ENCODE measurements around the gene COX18. TPM values are rescaled to one million over a fixed set of nuclear protein-coding genes. Genes with fewer than 3 reads are reported as not detected.

COX18 gene
- 26.1 TPM for total RNA-seq

DNA sequence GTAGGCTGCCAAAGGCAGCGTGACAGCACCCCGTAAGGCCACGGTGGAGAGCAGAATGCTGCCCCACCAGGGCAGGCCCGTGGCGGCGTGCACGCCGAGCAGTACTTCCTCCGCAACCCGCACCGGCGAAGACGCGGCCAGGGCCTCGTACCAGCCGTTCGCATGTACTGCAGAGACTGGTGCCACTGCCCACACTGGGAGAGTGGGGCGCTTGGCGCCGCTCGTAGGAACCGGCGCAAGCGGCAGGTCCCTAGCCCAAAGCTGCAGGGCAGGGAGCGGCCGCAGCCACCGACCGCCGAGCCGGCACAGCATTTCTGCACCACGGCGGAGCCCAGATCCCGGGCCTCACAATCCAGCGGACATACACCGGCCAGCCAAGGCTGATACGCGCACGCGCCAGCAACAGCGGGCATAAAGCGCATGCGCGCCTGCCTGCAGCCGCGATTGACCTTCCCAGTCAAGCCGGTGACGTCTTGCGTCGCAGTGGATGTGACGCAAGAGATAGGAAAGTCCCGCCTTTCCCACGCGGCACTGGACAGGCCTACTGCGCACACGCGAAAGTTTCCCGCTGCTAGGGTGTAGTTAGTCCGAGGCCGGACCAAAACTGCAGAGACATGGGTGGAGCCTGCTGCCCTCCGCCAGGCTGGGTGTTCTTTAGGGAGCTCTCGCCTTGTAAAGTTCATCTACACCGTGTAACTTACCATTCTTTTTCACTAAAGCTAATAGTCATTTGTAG is at the start of gene COX18:
Gene COX18 (minus strand): TSS at position 379 of the 736 bp plus-strand sequence. CDS start 67 bp downstream, at position 312.
- DNase-seq (ENCODE audit: low spot score in 2 of 2), result peak; percentile 81 to 85
- FAIRE-seq, result peak; percentile 28

DNA sequence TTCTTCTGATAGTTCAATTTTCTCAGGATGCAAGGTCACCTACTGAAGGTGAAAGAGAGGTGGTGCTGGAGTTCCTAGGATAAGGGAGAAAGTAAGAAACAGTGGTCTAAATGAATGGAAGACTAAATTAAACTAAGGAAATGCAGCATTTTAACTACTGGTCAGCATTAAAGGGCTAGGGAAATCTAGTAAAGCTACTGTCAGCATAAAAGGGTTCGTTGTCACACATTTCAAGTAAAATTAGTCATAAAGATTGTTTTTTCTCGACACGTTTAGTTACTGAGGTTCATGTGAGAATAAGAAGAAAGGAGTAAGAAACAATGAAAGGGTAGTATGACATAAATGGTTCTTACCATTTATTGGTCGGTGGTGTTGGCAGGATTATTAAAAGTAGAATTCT is 40.0 kb upstream of the COX18 start:
- no peak for DNase-seq (ENCODE audit: low spot score in 2 of 2)
- no peak for FAIRE-seq

DNA sequence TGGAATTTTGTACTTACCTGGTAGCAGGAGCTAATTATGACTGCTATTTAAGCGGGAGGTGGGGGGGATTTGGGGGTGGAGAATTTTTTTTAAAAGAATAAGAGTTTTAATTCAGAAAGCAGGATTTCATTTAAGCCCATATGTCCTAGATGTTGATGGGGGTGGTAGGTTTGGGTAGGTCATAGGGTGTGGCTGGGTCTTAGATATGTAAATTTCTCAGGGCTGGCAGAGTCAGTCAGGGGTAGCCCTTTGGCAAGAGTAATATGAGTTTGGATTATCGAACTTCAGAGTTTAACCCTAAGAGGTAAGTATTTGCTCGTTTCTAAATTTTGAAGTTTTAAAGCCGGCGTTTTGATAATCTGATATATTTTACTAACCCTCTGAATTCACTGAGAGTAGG is 35.2 kb upstream of the COX18 start:
- no peak for FAIRE-seq
- DNase-seq (ENCODE audit: low spot score in 2 of 2), result no peak

GRCh38 chr4:73103799-73104503 is 34.4 kb upstream of the COX18 start:
- DNase-seq (ENCODE audit: low spot score in 2 of 2) (no peak), FAIRE-seq (no peak)

DNA sequence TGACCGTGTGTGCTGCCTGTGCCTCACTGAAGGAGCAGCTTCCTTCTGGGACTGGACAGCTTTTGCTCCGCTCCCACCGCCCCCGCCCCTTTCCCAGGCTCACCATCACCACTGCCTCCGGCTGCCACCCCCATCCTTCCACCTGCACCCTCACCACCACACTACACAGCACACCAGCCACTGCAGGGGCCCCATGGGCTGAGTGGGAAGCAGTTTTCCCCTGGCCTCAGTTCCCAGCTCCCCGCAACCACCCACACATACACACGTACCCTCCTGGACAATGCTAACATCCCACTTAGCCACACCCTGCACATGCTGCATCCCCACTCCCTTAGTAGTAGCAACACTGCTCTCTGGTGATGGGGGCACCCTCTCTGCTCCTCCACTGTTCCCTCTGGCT is 29.6 kb upstream of the COX18 start:
- no peak for DNase-seq (ENCODE audit: low spot score in 2 of 2)
- FAIRE-seq, result no peak

GRCh38 chr4:73098713-73099112 is 29.2 kb upstream of the COX18 start:
- no peak for DNase-seq (ENCODE audit: low spot score in 2 of 2)
- FAIRE-seq, result no peak

DNA sequence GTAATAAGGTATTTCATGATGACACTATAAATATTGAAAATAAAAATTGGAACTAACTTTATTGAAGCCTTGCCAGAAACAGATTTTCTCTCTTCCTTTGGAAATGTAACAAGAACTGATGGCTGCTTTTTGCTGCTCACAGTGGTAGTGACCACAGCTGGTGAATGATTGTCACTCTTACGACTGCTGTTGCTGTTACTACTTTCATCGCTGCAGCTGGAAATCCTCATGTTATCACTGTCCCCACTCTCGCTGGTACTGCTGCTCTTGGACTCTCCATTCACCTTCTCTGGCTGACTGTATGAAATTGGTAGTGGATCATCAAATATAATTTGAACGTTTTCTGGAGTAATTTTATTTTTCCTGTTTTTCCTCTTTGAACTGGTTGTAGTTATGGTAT is 28.5 kb upstream of the COX18 start:
- DNase-seq (ENCODE audit: low spot score in 2 of 2) (no peak), FAIRE-seq (no peak)

GRCh38 chr4:73092868-73093267 is 23.4 kb upstream of the COX18 start:
- FAIRE-seq (no peak), DNase-seq (ENCODE audit: low spot score in 2 of 2) (no peak)

GRCh38 chr4:73090738-73091137 is 21.2 kb upstream of the COX18 start:
- DNase-seq (ENCODE audit: low spot score in 2 of 2) (no peak), FAIRE-seq (no peak)

DNA sequence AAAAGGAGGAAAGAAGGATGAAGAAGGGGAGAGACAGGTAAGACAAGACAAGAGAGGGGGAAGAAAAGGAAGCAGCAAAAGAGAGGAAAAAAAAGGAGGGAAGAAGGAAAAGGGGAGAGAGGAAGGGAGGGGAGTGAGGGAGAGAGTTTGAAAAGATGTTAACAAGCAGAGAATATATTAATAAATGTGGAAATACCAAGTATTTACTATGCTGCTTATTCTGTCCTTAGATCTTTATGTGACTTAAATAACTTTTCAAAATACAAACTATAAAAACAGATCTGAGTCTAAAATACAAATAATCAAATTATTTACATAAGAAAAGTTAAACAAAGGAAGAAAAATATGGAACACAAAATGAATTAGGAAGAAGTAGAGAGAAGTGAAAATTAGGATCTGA is 18.4 kb upstream of the COX18 start:
- DNase-seq (ENCODE audit: low spot score in 2 of 2), result no peak
- peak; percentile 53 for FAIRE-seq

GRCh38 chr4:73086095-73086868 is 16.8 kb upstream of the COX18 start:
- DNase-seq (ENCODE audit: low spot score in 2 of 2), result no peak
- FAIRE-seq, result peak; percentile 86

DNA sequence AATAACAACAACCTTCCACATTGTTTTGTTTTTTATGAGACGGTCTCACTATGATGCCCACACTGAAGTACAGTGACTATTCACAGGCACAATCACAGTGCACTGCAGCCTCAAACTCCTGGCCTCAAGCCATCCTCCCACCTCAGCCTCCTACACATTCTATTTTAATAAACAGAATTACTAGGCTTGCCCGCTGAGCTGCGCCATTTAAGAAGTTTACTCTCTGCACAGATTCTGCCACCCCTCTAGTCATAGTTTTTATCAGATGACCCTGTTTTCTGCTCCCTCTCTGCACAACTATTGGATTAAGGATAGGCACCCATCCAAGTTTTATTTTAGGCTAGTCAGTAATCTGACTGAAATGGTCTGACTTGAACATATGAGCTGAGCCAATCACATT is 11.3 kb upstream of the COX18 start:
- no peak for FAIRE-seq
- no peak for DNase-seq (ENCODE audit: low spot score in 2 of 2)

GRCh38 chr4:73075832-73076231 is 6.3 kb upstream of the COX18 start:
- FAIRE-seq, result no peak
- DNase-seq (ENCODE audit: low spot score in 2 of 2), result no peak

GRCh38 chr4:73070074-73070390 is 516 bp upstream of the COX18 start:
- DNase-seq (ENCODE audit: low spot score in 2 of 2) (no peak), FAIRE-seq (no peak)

GRCh38 chr4:73068491-73069337 is 802 bp downstream of the COX18 start:
- FAIRE-seq (no peak), DNase-seq (ENCODE audit: low spot score in 2 of 2) (no peak)

GRCh38 chr4:73067971-73068394 is 1.5 kb downstream of the COX18 start:
- FAIRE-seq (no peak), DNase-seq (ENCODE audit: low spot score in 2 of 2) (no peak)

GRCh38 chr4:73066928-73067327 is 2.6 kb downstream of the COX18 start:
- FAIRE-seq (no peak), DNase-seq (ENCODE audit: low spot score in 2 of 2) (no peak)

GRCh38 chr4:73066445-73066844 is 3.1 kb downstream of the COX18 start:
- no peak for DNase-seq (ENCODE audit: low spot score in 2 of 2)
- FAIRE-seq, result no peak

DNA sequence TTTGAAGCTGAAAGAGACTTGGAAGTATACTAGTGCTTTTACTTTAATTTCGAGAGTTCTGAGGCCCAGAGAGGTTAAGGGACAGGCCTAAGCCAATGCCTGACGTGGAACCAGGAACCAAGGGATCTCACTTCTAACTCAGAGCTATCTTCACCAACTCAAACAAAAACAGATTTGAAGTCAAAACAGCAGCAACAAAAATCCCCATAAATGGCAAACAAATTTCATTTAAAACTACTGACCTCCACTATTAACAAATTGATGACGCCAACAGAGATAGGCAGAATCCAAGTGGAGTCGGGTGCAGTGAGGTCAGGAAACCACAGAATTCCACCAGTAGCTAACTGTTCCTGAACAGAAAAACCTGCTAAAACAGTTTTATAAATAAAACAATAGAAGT is 5.0 kb downstream of the COX18 start:
- FAIRE-seq, result no peak
- no peak for DNase-seq (ENCODE audit: low spot score in 2 of 2)

- FAIRE-seq (no peak), DNase-seq (ENCODE audit: low spot score in 2 of 2) (no peak)
Measured at GRCh38 chr4:73055241-73055897, 14.1 kb downstream of the COX18 start.
